Fibroblast of mammary gland (primary cell): Measurements from ENCODE around the gene RNF121.
A peak's percentile ranks its signal among the peaks of the same experiment; 100 is the strongest.

Source experiments
- DNase-seq: peaks from one replicate; pipeline ENCODE4 v3.0.0-alpha.2; 2010; ENCODE audit warnings: low read depth
- H3K4me3 ChIP-seq: 2 replicates; pipeline ENCODE4 v1.5.1; 2011; ENCODE audit warnings: low read depth, mild to moderate bottlenecking, low read length, moderate library complexity; ENCODE audit not compliant: control insufficient read depth
- CTCF ChIP-seq: conservative IDR thresholded peaks from 2 replicates; pipeline ENCODE4 v1.5.1; 2011; ENCODE audit warnings: low read depth, low read length, inconsistent platforms; ENCODE audit not compliant: control insufficient read depth, insufficient read depth

The RNF121 gene

GRCh38 chr11:71931245-71931602, 2.4 kb downstream of the RNF121 start:
- TF ChIP-seq CTCF: no peak
- H3K4me3 ChIP-seq: no peak overlapping the region
- no peak for DNase-seq

- TF ChIP-seq CTCF: no peak
- H3K4me3 ChIP-seq: no peak overlapping the region
- DNase-seq: no peak
Observed at GRCh38 chr11:71933141-71933933, 4.5 kb downstream of the RNF121 start.

GRCh38 chr11:71934213-71934612, 5.4 kb downstream of the RNF121 start:
- no peak for DNase-seq
- H3K4me3 ChIP-seq: no peak overlapping the region
- TF ChIP-seq CTCF: no peak

GRCh38 chr11:71935338-71935925, 6.6 kb downstream of the RNF121 start:
- no peak for TF ChIP-seq CTCF
- no peak overlapping the region for H3K4me3 ChIP-seq
- DNase-seq: no peak

GRCh38 chr11:71936825-71937224, 8.0 kb downstream of the RNF121 start:
- no peak for TF ChIP-seq CTCF

GRCh38 chr11:71937826-71938225, 9.0 kb downstream of the RNF121 start:
- TF ChIP-seq CTCF: no peak
- H3K4me3 ChIP-seq: no peak overlapping the region
- DNase-seq: no peak

More at GRCh38 chr11:71936825-71937224, 8.0 kb downstream of the RNF121 start:
- H3K4me3 ChIP-seq: no peak overlapping the region
- peak; percentile 49 for DNase-seq
